Tibial nerve (tissue), 4 donors: Measurements from ENCODE around the gene BHLHE40. TPM values are rescaled to one million over a fixed set of nuclear protein-coding genes. Genes with fewer than 3 reads are reported as not detected.

ENCODE experiments used
- DNase-seq, 2 donors: peaks; one replicate each; pipeline ENCODE4 v3.0.0-alpha.2; 2019; ENCODE audit warnings: low spot score in 2 of 2
- H3K27ac ChIP-seq, 4 donors: fragments of 200-600 bp; sonication (generic) in 3 of 4; one replicate each; pipeline ENCODE4 v1.5.1; 2017 to 2019; ENCODE audit warnings: mild to moderate bottlenecking in 1 of 4
- H3K27me3 ChIP-seq, 2 donors: fragments of 200-600 bp; sonication (generic) in 1 of 2; one replicate each; pipeline versions ENCODE4 v1.5.1 to v1.6.0; 2017 to 2019
- H3K36me3 ChIP-seq, 3 donors: fragments of 200-600 bp; sonication (generic); one replicate each; pipeline ENCODE4 v1.5.1; 2018 to 2019
- H3K4me1 ChIP-seq, 4 donors: fragments of 200-600 bp; sonication (generic) in 3 of 4; one replicate each; pipeline ENCODE4 v1.5.1; 2017 to 2019
- H3K4me3 ChIP-seq, 4 donors: fragments of 200-600 bp; sonication (generic) in 3 of 4; one replicate each; pipeline ENCODE4 v1.5.1; 2017 to 2019; ENCODE audit warnings: mild to moderate bottlenecking in 1 of 4, moderate library complexity in 1 of 4
- H3K9me3 ChIP-seq, 4 donors: fragments of 200-600 bp; sonication (generic) in 3 of 4; one replicate each; pipeline ENCODE4 v1.5.1; 2017 to 2019
- EP300 ChIP-seq, 2 donors: sonication (generic); formaldehyde crosslinking; IDR thresholded peaks; one replicate each; pipeline ENCODE4 v1.6.1; 2017; ENCODE audit warnings: antibody characterized with exemption in 2 of 2, mild to moderate bottlenecking in 1 of 2
- POLR2A ChIP-seq, 2 donors: fragments of 450-650 bp; IDR thresholded peaks; one replicate each; pipeline ENCODE4 v1.6.1; 2017; ENCODE audit warnings: antibody characterized with exemption in 2 of 2, mild to moderate bottlenecking in 2 of 2, moderate library complexity in 2 of 2
- WGBS, 2 donors: methylation state at CpG; one replicate each; pipeline ENCODE4 v1.1.5; 2018; 5-methylcytosine and 5-hydroxymethylcytosine counted together
- total RNA-seq, 4 donors: library from RNA; depleted of rRNA; stranded (reverse); fragments of >200 nt; gene quantifications; one replicate each; pipeline ENCODE4 v1.1.0, GENCODE V29; 2016
- TF ChIP-seq, protein P1 (sequence below), 5 experiments: fragments of 200-600 bp in 3 of 5; fragments of 450-650 bp in 2 of 5; sonication (generic) in 3 of 5; IDR thresholded peaks; one replicate each; pipeline ENCODE4 v1.5.1; 2016 to 2019; ENCODE audit warnings: antibody characterized with exemption in 5 of 5, mild to moderate bottlenecking in 3 of 5, moderate library complexity in 2 of 5

The BHLHE40 gene
- total RNA-seq, 4 donors from 2014 or later: 44.1 to 61.4 (median 53.7) TPM

DNA sequence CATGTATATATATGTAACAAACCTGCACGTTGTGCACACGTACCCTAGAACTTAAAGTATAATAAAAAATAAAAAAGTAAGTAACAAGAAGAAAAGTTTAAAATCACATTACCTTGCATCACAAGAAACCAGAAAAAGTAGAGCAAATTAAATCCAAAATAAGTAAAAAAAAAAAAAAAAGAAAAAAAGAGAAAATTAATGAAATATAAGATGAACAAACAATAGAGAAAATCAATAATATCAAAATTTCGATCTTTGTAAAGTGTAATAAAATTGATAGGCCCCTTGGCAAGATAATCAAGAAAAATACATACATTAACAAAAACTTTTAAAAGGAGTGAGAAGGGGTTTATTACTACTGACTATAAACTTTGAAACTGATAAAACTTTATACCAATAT, 7.4 kb upstream of the BHLHE40 start:
- Histone ChIP-seq H3K4me1 (peaks cover 0 to 11% (median 8%) of the 10 kb centered on the region in 4 donors), H3K9me3 (no peaks in the 10 kb centered on the region), H3K27ac (no peak overlapping the region), H3K36me3 (no peaks in the 10 kb centered on the region), H3K4me3 (no peak overlapping the region), H3K27me3 (no peaks in the 10 kb centered on the region)
- no peak for TF ChIP-seq EP300 (IDR thresholded peaks at IDR 0.05)
- TF ChIP-seq, protein P1, sequence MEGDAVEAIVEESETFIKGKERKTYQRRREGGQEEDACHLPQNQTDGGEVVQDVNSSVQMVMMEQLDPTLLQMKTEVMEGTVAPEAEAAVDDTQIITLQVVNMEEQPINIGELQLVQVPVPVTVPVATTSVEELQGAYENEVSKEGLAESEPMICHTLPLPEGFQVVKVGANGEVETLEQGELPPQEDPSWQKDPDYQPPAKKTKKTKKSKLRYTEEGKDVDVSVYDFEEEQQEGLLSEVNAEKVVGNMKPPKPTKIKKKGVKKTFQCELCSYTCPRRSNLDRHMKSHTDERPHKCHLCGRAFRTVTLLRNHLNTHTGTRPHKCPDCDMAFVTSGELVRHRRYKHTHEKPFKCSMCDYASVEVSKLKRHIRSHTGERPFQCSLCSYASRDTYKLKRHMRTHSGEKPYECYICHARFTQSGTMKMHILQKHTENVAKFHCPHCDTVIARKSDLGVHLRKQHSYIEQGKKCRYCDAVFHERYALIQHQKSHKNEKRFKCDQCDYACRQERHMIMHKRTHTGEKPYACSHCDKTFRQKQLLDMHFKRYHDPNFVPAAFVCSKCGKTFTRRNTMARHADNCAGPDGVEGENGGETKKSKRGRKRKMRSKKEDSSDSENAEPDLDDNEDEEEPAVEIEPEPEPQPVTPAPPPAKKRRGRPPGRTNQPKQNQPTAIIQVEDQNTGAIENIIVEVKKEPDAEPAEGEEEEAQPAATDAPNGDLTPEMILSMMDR (IDR thresholded peaks at IDR 0.05): no peak
- no peak for DNase-seq
- 99% methylated on average over 3 of the region's 3 CpGs for whole genome bisulfite sequencing, 2 donors

DNA sequence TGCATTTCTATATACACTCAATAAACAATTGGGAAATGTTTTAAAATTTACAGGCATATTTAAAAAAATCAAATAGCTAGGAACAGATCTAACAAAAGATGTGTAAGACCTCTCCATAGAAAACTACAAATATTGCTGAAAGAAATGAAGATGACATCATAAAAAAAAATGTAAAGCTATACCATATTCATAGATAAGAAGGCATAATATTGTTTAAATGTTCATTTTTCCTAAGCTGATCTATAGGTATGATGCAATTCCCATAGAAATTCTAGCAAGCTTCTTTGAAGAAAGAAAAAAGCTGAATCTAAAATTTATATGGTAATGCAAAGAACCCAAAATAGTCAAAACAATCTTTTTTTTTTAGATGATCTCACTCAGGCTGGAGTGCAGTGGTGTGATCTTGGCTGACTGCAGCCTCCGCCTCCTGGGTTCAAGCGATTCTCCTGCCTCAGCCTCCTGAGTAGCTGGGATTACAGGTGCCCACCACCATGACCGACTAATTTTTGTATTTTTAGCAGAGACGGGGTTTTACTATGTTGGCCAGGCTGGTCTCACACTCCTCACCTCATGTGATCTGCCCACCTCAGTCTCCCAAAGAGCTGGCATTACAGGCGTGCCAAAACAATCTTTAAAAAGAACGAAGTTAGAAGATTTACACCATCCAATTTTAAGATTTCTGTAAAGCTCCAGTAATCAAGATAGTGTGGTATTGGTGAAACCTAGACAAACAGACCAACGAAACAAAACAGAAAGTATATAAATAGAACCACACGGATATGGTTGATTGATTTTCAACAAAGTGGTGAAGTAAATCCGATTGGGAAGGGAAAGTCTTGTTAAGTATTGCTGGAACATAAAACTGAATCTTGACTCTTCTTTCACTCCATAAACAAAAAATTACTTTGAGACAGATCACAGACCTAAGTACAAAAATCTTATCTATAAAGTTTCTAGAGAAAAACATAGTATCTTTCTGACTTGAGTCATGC, 6.3 kb upstream of the BHLHE40 start:
- Histone ChIP-seq H3K9me3 (no peaks in the 10 kb centered on the region), H3K27ac (no peak overlapping the region), H3K27me3 (no peaks in the 10 kb centered on the region), H3K4me3 (no peak overlapping the region), H3K4me1 (peaks cover 0 to 21% (median 14%) of the 10 kb centered on the region in 4 donors), H3K36me3 (no peaks in the 10 kb centered on the region)
- WGBS, 2 donors: 86 to 87% methylated on average over 9 of the region's 9 CpGs
- no peak for TF ChIP-seq EP300 (IDR thresholded peaks at IDR 0.05)
- no peak for TF ChIP-seq POLR2A (IDR thresholded peaks at IDR 0.05)
- TF ChIP-seq, protein P1 (IDR thresholded peaks at IDR 0.05): no peak
- no peak for DNase-seq

DNA sequence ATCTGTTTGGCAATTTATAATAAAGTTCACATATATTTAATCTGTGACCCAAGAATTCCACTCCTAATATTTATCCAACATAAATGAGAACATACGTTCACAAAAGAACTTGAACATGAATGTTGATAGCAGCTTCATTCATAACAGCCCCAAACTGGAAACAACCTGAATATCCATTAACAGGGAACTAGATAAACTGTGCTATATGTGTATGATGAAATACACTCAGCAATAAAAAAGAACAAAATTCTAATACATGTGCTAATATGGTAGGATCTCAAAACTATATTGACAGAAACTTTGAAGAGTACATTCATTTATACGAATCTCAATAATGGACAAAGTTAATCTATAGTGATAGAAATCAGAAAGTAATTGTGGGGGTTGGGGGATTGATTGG, 5.1 kb upstream of the BHLHE40 start:
- Histone ChIP-seq H3K4me3 (no peak overlapping the region), H3K4me1 (peaks cover 0 to 21% (median 14%) of the 10 kb centered on the region in 4 donors), H3K9me3 (no peaks in the 10 kb centered on the region), H3K36me3 (no peaks in the 10 kb centered on the region), H3K27me3 (no peaks in the 10 kb centered on the region), H3K27ac (no peak overlapping the region)
- WGBS, 2 donors: 69 to 81% methylated on average over 2 of the region's 2 CpGs
- no peak for TF ChIP-seq POLR2A (IDR thresholded peaks at IDR 0.05)
- TF ChIP-seq EP300 (IDR thresholded peaks at IDR 0.05): no peak
- TF ChIP-seq, protein P1 (IDR thresholded peaks at IDR 0.05): no peak
- DNase-seq: no peak

DNA sequence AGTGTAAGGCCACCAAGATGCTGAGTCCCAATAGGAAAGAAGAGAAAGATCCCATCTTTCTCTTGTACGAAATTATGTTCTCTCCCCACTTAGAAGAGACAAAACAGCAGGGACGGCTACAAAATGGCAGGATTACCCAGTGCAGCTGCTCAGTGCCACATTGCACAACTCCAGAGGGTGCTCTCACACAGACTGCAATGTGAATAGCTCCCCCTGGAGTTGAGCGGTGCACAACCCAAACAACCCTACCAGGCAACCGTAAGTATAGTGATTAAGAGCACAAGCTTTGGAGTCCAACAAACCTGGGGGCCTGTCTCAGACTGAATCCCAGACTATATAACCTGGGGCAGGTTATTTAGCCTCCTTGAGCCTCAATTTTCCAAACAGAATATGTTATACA, 3.1 kb upstream of the BHLHE40 start:
- Histone ChIP-seq H3K9me3 (no peaks in the 10 kb centered on the region), H3K27ac (peak overlapping the region; percentile 96 to 98 (median 98)), H3K36me3 (no peaks in the 10 kb centered on the region), H3K4me3 (no peak overlapping the region), H3K4me1 (peaks cover 0 to 28% (median 14%) of the 10 kb centered on the region in 4 donors), H3K27me3 (no peaks in the 10 kb centered on the region)
- peak in 1 of 2 donors; percentile 51 for DNase-seq
- whole genome bisulfite sequencing, 2 donors: 67 to 69% methylated on average over 4 of the region's 4 CpGs
- TF ChIP-seq, protein P1 (IDR thresholded peaks at IDR 0.05): peak; percentile 25 to 51 (median 37)
- no peak for TF ChIP-seq POLR2A (IDR thresholded peaks at IDR 0.05)
- TF ChIP-seq EP300 (IDR thresholded peaks at IDR 0.05): no peak
